Vagina (tissue), 2 donors: ENCODE results near the gene TMEM135. TPM values are rescaled to one million over a fixed set of nuclear protein-coding genes. Genes with fewer than 3 reads are reported as not detected.

Experiments
- DNase-seq, 2 donors: peaks; one replicate each; pipeline ENCODE4 v3.0.0-alpha.2; 2017; ENCODE audit errors: extremely low spot score in 2 of 2
- H3K27ac ChIP-seq: fragments of 200-600 bp; sonication (generic); one replicate; pipeline ENCODE4 v1.5.1; 2019
- H3K27me3 ChIP-seq: fragments of 200-600 bp; sonication (generic); one replicate; pipeline ENCODE4 v1.5.1; 2019
- H3K36me3 ChIP-seq, 2 donors: fragments of 200-600 bp; sonication (generic); one replicate each; pipeline ENCODE4 v1.5.1; 2017 to 2019
- H3K4me1 ChIP-seq: fragments of 200-600 bp; sonication (generic); one replicate; pipeline ENCODE4 v1.5.1; 2019
- H3K4me3 ChIP-seq, 2 donors: fragments of 200-600 bp; sonication (generic); 1 replicate in 1 of 2; 2 replicates in 1 of 2; pipeline ENCODE4 v1.5.1; 2016 to 2019
- H3K9me3 ChIP-seq: fragments of 200-600 bp; sonication (generic); one replicate; pipeline ENCODE4 v1.5.1; 2019
- CTCF ChIP-seq, 3 experiments: fragments of 450-650 bp in 2 of 3; fragments of 200-600 bp in 1 of 3; sonication (generic) in 1 of 3; IDR thresholded peaks; one replicate each; pipeline ENCODE4 v1.5.1; 2017 to 2019; ENCODE audit warnings: antibody characterized with exemption in 3 of 3, mild to moderate bottlenecking in 2 of 3, moderate library complexity in 2 of 3
- POLR2A ChIP-seq, 2 donors: fragments of 450-650 bp; IDR thresholded peaks; one replicate each; pipeline ENCODE4 v1.6.1; 2017; ENCODE audit warnings: antibody characterized with exemption in 2 of 2, mild to moderate bottlenecking in 2 of 2, moderate library complexity in 2 of 2
- POLR2AphosphoS5 ChIP-seq, 2 donors: sonication (generic); formaldehyde crosslinking; IDR thresholded peaks; one replicate each; pipeline ENCODE4 v1.9.0; 2017; ENCODE audit warnings: antibody characterized with exemption in 2 of 2, mild to moderate bottlenecking in 2 of 2, low read depth in 1 of 2; ENCODE audit not compliant: insufficient read depth in 1 of 2
- intact Hi-C: fragments of 100-400 bp; cut with DNase I; formaldehyde crosslinking; loops from one replicate; pipeline ENCODE4 v1.15.1; 2023
- total RNA-seq: library from RNA; depleted of rRNA; stranded (reverse); fragments of >200 nt; gene quantifications from one replicate; pipeline ENCODE4 v1.2.3, GENCODE V29; 2016

The TMEM135 gene
- total RNA-seq, 1 donor from 2014 or later = 17.2 TPM

GRCh38 chr11:87235366-87235765 is 197.6 kb downstream of the TMEM135 start:
- no peaks in the 10 kb centered on the region for H3K9me3 ChIP-seq
- intact Hi-C loops = no loop called here
- peaks cover 4% of the 10 kb centered on the region for H3K4me1 ChIP-seq
- no peaks in the 10 kb centered on the region for H3K36me3 ChIP-seq
- TF ChIP-seq POLR2A (IDR thresholded peaks at IDR 0.05) (no peak), POLR2AphosphoS5 (IDR thresholded peaks at IDR 0.05; ENCODE audit: insufficient read depth in 1 of 2, low read depth in 1 of 2) (no peak), CTCF (IDR thresholded peaks at IDR 0.05) (no peak)
- no peaks in the 10 kb centered on the region for H3K27me3 ChIP-seq
- H3K4me3 ChIP-seq = no peak overlapping the region
- DNase-seq = no peak
- H3K27ac ChIP-seq = no peak overlapping the region

- no peaks in the 10 kb centered on the region for H3K27me3 ChIP-seq
- H3K27ac ChIP-seq = no peak overlapping the region
- DNase-seq = no peak
- no peak overlapping the region for H3K4me3 ChIP-seq
- peaks cover 4% of the 10 kb centered on the region for H3K4me1 ChIP-seq
- intact Hi-C loops = no loop called here
- H3K9me3 ChIP-seq = no peaks in the 10 kb centered on the region
- H3K36me3 ChIP-seq = no peaks in the 10 kb centered on the region
- TF ChIP-seq CTCF (IDR thresholded peaks at IDR 0.05) = no peak
- no peak for TF ChIP-seq POLR2AphosphoS5 (IDR thresholded peaks at IDR 0.05; ENCODE audit: insufficient read depth in 1 of 2, low read depth in 1 of 2)
- no peak for TF ChIP-seq POLR2A (IDR thresholded peaks at IDR 0.05)
These were observed 198.6 kb downstream of the TMEM135 start for GRCh38 chr11:87236368-87236767.

- intact Hi-C loops = no loop called here
- Histone ChIP-seq H3K4me1 (peaks cover 4% of the 10 kb centered on the region), H3K27ac (peak overlapping the region; percentile 4), H3K36me3 (no peaks in the 10 kb centered on the region), H3K27me3 (no peaks in the 10 kb centered on the region), H3K9me3 (no peaks in the 10 kb centered on the region), H3K4me3 (no peak overlapping the region)
- DNase-seq = no peak
- TF ChIP-seq POLR2A (IDR thresholded peaks at IDR 0.05) (no peak), POLR2AphosphoS5 (IDR thresholded peaks at IDR 0.05; ENCODE audit: insufficient read depth in 1 of 2, low read depth in 1 of 2) (peak in 1 of 2 donors; percentile 41), CTCF (IDR thresholded peaks at IDR 0.05) (no peak)
These were observed 201.3 kb downstream of the TMEM135 start for GRCh38 chr11:87239001-87239400.

GRCh38 chr11:87239531-87239930 is 201.8 kb downstream of the TMEM135 start:
- no peak for DNase-seq
- H3K4me3 ChIP-seq = no peak overlapping the region
- H3K27me3 ChIP-seq = no peaks in the 10 kb centered on the region
- no peaks in the 10 kb centered on the region for H3K36me3 ChIP-seq
- no peaks in the 10 kb centered on the region for H3K9me3 ChIP-seq
- H3K27ac ChIP-seq = no peak overlapping the region
- no peak for TF ChIP-seq POLR2A (IDR thresholded peaks at IDR 0.05)
- no peak for TF ChIP-seq POLR2AphosphoS5 (IDR thresholded peaks at IDR 0.05; ENCODE audit: insufficient read depth in 1 of 2, low read depth in 1 of 2)
- no peak for TF ChIP-seq CTCF (IDR thresholded peaks at IDR 0.05)
- H3K4me1 ChIP-seq = peaks cover 4% of the 10 kb centered on the region
- intact Hi-C loops = no loop called here

GRCh38 chr11:87251560-87251959 is 213.8 kb downstream of the TMEM135 start:
- Histone ChIP-seq H3K27ac (no peak overlapping the region), H3K4me3 (no peak overlapping the region), H3K36me3 (no peaks in the 10 kb centered on the region), H3K4me1 (no peaks in the 10 kb centered on the region), H3K9me3 (no peaks in the 10 kb centered on the region), H3K27me3 (no peaks in the 10 kb centered on the region)
- intact Hi-C loops = no loop called here
- no peak for DNase-seq
- TF ChIP-seq POLR2AphosphoS5 (IDR thresholded peaks at IDR 0.05; ENCODE audit: insufficient read depth in 1 of 2, low read depth in 1 of 2) (no peak), CTCF (IDR thresholded peaks at IDR 0.05) (no peak), POLR2A (IDR thresholded peaks at IDR 0.05) (no peak)
